HL-60 (cell line): ENCODE results near the gene GANC.

ENCODE experiments used
- CTCF ChIP-seq: IDR thresholded peaks from one replicate; pipeline ENCODE4 v1.5.1; 2011; ENCODE audit warnings: low read length, control low read depth, inconsistent platforms; ENCODE audit not compliant: insufficient read depth
- GABPA ChIP-seq: IDR thresholded peaks from 2 replicates; pipeline ENCODE4 v1.6.1; 2012; ENCODE audit warnings: low read depth
- POLR2AphosphoS5 ChIP-seq: IDR thresholded peaks from 2 replicates; pipeline ENCODE4 v1.6.1; 2012; ENCODE audit warnings: low read depth
- REST ChIP-seq: IDR thresholded peaks from 2 replicates; pipeline ENCODE4 v1.6.1; 2012; ENCODE audit warnings: low read depth; ENCODE audit not compliant: insufficient replicate concordance
- SPI1 ChIP-seq: IDR thresholded peaks from 2 replicates; pipeline ENCODE4 v1.6.1; 2012; ENCODE audit warnings: low read depth, mild to moderate bottlenecking, borderline replicate concordance

- TF ChIP-seq CTCF (no peak), POLR2AphosphoS5 (no peak), REST (no peak), GABPA (no peak), SPI1 (no peak)
Measured at GRCh38 chr15:42226648-42227047, 46.4 kb upstream of the GANC start.
